Erythroblast (primary cell): ENCODE data around the gene NIP7.

Experiments used
- GATA1 ChIP-seq: IDR thresholded peaks from 2 replicates; pipeline ENCODE4 v1.6.1; 2011; ENCODE audit warnings: low read depth, mild to moderate bottlenecking, control low read depth, low read length, moderate library complexity
- POLR2A ChIP-seq: IDR thresholded peaks from 2 replicates; pipeline ENCODE4 v1.6.1; 2011; ENCODE audit warnings: mild to moderate bottlenecking, low read length

DNA sequence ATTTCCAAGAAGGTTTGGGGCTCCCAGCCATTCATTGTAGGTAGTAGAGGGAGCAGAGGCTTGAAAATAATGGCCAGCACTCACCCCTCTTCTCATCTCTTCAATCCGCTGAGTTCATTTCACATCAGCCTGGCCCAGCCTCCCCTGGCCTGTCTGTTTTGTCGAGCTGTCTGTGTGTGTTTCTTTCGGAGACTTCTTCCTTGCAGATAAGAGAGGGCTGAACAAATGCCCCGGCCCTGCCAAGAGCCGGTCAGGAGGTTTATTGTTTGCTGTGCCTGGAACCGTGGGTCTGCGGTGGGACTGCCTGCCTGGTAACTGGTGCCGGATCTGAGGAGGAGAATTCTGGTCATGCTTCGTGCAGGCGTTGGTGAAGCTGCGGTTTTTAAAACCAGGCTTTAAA is 25.0 kb upstream of the NIP7 start:
- TF ChIP-seq POLR2A (no peak), GATA1 (no peak)
